ENCODE measurements around the gene RNF31. TPM values are rescaled to one million over a fixed set of nuclear protein-coding genes. Genes with fewer than 3 reads are reported as not detected.

RNF31 gene
- total and polyA plus RNA-seq, 2 of the 13 experiments (the other 11 are each of a cell fraction or from before 2014, with no cell fraction given) = 48.2 to 86.8 TPM

GRCh38 chr14:24130717-24131548, 16.4 kb upstream of the RNF31 start (continued):
- no peak for TF ChIP-seq ZMAT5 (CRISPR knock-in tag; IDR thresholded peaks at IDR 0.05; ENCODE audit: borderline replicate concordance, low read depth)
- TF ChIP-seq FOSL2 (CRISPR knock-in tag; IDR thresholded peaks at IDR 0.05) = 0 out of 2 replicates have a peak, but pooled peaks have one; percentile 28
- TF ChIP-seq RBFOX2 (IDR thresholded peaks at IDR 0.05; ENCODE audit: low read depth, low read length) = no peak
- TF ChIP-seq ZNF616 (CRISPR knock-in tag; IDR thresholded peaks at IDR 0.05; ENCODE audit: low read depth) = no peak
- peak; percentile 98 for TF ChIP-seq TFAP4 (IDR thresholded peaks at IDR 0.05; ENCODE audit: borderline replicate concordance, low read depth)
- TF ChIP-seq PREB (CRISPR knock-in tag; IDR thresholded peaks at IDR 0.05) = no peak
- TF ChIP-seq TIGD3 (CRISPR knock-in tag; IDR thresholded peaks at IDR 0.05; ENCODE audit: borderline replicate concordance) = no peak
- no peak for TF ChIP-seq POLR2AphosphoS5 (IDR thresholded peaks at IDR 0.05; ENCODE audit: low read depth, low read length)
- no peak for TF ChIP-seq POLR2A (IDR thresholded peaks at IDR 0.05; ENCODE audit: insufficient read depth in 1 of 2, low read depth in 2 of 2, low read length in 2 of 2)
- no peak for TF ChIP-seq STAT6 (CRISPR knock-in tag; IDR thresholded peaks at IDR 0.05; ENCODE audit: borderline replicate concordance)
- peak; percentile 66 for TF ChIP-seq IRF2 (CRISPR knock-in tag; IDR thresholded peaks at IDR 0.05)
- TF ChIP-seq NFE2L2 (IDR thresholded peaks at IDR 0.05; ENCODE audit: low read length) = no peak
- no peak for TF ChIP-seq SOX13 (IDR thresholded peaks at IDR 0.05)
- TF ChIP-seq SOX13 (CRISPR knock-in tag; conservative IDR thresholded peaks at IDR 0.05 in 1 of 2, IDR thresholded peaks at IDR 0.05 in 1 of 2) = peak in 1 of 2 experiments; percentile 53; a peak in 1 of 4 replicates
- TF ChIP-seq ARID2 (CRISPR knock-in tag; IDR thresholded peaks at IDR 0.05; ENCODE audit: borderline replicate concordance) = no peak
- TF ChIP-seq SP140L (CRISPR knock-in tag; IDR thresholded peaks at IDR 0.05; ENCODE audit: borderline replicate concordance) = no peak
- TF ChIP-seq GLI4 (CRISPR knock-in tag; IDR thresholded peaks at IDR 0.05; ENCODE audit: borderline replicate concordance) = no peak; the same call in 1 of the 2 replicates
- TF ChIP-seq TCF7L2 (IDR thresholded peaks at IDR 0.05; ENCODE audit: low read depth, low read length) = no peak
- no peak for TF ChIP-seq RFXAP (CRISPR knock-in tag; IDR thresholded peaks at IDR 0.05; ENCODE audit: borderline replicate concordance)
- TF ChIP-seq MAFF (IDR thresholded peaks at IDR 0.05; ENCODE audit: low read depth, low read length) = no peak
- TF ChIP-seq ISL2 (CRISPR knock-in tag; IDR thresholded peaks at IDR 0.05) = no peak
- TF ChIP-seq ZNF143 (CRISPR knock-in tag; IDR thresholded peaks at IDR 0.05) = no peak
- no peak for TF ChIP-seq BRD4 (CRISPR knock-in tag; IDR thresholded peaks at IDR 0.05)

Measured in HepG2 (cell line).